ENCODE data around the gene DSG4.
"Not testable (repeated sequence)": the region's sequence is repeated elsewhere in the genome, so short reads cannot be mapped to it uniquely, and the experiment has no call there.

DSG4 gene, protein sequence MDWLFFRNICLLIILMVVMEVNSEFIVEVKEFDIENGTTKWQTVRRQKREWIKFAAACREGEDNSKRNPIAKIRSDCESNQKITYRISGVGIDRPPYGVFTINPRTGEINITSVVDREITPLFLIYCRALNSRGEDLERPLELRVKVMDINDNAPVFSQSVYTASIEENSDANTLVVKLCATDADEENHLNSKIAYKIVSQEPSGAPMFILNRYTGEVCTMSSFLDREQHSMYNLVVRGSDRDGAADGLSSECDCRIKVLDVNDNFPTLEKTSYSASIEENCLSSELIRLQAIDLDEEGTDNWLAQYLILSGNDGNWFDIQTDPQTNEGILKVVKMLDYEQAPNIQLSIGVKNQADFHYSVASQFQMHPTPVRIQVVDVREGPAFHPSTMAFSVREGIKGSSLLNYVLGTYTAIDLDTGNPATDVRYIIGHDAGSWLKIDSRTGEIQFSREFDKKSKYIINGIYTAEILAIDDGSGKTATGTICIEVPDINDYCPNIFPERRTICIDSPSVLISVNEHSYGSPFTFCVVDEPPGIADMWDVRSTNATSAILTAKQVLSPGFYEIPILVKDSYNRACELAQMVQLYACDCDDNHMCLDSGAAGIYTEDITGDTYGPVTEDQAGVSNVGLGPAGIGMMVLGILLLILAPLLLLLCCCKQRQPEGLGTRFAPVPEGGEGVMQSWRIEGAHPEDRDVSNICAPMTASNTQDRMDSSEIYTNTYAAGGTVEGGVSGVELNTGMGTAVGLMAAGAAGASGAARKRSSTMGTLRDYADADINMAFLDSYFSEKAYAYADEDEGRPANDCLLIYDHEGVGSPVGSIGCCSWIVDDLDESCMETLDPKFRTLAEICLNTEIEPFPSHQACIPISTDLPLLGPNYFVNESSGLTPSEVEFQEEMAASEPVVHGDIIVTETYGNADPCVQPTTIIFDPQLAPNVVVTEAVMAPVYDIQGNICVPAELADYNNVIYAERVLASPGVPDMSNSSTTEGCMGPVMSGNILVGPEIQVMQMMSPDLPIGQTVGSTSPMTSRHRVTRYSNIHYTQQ

DNA sequence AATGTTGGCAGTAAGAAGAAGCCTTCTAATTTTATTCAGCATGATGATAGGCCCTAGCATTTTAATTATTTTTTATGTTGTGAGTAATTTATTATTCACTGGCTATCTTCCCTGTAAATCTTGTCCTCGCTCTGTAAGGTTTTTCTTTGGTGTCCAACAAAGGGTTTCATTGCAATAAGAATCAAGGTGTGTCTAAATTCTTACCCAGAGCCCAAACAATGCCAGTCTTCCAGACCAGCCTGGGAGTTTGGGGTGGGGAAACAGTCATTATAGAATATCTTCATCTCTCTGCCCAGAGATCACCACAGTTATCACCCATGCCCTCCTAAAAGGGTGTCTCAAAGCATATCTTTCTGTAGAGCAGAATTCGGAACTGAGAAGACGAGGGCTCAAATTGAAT, at the start of gene DSG4:
Gene DSG4 (plus strand): TSS at position 301 of the 400 bp plus-strand sequence. CDS start 135 bp downstream, outside the sequence.
- DNase-seq (ENCODE audit: low spot score), result no peak

DNA sequence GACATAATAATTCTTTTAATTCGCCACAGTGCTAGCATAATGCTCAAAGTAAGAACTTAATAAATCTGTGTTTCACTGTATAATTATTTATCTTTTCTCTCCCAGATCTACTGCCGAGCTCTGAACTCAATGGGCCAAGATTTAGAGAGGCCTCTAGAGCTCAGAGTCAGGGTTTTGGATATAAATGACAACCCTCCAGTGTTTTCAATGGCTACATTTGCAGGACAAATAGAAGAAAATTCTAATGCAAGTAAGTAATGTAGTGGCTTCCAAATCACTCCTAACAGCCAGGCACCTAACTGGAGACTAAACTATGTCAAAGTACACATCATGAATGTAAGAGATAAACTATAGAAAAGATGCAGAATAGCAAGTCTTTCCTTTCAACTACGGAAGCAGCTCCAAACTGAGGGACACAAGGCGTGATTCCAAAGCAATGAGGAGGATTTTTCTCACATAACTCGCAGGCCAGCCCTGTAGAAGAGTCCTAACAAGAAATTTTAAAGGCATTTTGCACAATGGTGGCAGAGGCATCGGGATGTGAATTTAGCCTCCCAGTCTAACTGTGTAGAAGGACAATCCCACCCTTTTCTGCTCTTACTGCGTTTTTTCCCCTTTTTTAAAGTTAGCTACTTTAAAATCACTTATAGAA, 46.7 kb upstream of the DSG4 start:
- no peak for DNase-seq (ENCODE audit: low spot score)

DNA sequence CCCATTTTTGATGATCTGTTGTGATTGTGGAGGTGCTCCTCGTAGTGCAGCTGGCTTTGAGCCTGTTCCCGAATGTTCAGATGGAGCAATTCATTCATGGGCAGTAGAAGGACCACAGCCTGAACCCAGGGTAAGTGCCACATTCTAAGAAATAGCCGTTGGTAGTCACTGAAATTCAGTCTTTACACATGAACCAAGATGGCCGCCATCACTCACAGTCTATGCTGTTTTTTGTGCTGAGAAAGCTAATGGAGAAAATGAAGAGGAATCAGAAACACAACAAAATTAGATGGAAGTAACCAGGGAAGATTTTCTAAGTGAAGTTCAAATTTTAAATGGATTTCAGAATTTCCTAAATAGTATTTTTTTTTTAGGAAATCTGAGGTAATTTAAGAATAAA, 33.1 kb upstream of the DSG4 start:
- DNase-seq (ENCODE audit: low spot score), result no peak

DNA sequence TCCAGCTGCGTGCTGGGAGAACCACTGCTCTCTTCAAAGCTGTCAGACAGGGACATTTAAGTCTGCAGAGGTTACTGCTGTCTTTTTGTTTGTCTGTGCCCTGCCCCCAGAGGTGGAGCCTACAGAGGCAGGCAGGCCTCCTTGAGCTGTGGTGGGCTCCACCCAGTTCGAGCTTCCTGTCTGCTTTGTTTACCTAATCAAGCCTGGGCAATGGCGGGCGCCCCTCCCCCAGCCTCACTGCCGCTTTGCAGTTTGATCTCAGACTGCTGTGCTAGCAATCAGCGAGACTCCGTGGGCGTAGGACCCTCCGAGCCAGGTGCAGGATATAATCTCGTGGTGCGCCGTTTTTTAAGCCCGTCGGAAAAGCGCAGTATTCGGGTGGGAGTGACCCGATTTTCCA, 23.2 kb upstream of the DSG4 start:
- DNase-seq (ENCODE audit: low spot score), result not testable (repeated sequence)

DNA sequence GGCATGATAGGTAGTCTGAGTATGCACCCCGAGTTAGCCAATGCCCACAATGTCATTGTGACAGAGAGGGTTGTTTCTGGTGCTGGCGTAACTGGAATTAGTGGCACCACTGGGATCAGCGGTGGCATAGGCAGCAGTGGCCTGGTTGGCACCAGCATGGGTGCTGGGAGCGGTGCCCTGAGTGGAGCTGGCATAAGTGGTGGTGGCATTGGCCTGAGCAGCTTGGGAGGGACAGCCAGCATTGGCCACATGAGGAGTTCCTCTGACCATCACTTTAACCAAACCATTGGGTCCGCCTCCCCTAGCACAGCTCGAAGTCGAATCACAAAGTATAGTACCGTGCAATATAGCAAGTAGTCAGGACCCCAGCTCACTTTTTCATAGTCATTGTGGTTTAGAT, 21.6 kb upstream of the DSG4 start:
- no peak for DNase-seq (ENCODE audit: low spot score)

DNA sequence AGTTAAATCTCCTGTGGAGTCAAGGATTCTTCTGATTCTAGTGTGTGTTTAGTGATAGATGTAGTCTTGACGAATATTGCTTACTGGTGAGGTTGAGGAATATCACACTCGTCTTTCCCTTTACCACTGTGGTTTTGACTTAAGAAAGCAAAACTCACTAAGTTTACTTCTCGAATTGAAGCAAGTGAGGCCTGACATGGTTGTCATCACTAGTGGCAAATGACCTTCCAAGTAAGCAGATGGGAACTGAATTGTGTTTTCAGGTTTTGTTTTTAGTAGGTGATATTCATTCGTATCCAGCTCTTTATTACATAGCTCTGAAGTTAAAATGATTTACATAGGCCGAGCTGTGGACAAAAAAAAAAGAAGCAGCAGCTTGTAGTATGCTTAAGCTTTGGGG, 20.6 kb upstream of the DSG4 start:
- no peak for DNase-seq (ENCODE audit: low spot score)

DNA sequence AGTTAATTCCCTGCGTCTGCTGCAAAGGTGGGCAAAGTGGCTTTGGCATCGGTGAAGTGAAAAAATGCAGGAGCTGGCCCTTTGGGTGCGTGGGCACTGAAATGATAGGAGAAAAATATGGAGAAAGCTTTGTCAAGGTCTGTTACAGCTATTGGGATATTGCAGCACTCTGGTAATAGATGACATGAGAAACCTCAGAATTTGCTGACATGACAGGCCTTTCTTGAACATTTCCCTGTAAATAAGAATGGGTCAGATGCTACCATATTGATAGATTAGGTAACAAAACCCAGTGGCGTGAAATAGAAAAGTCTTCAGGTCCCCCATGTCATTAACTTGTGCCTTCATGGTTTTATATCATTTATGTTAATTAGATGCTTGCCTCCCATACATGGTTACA, 12.4 kb upstream of the DSG4 start:
- no peak for DNase-seq (ENCODE audit: low spot score)

DNA sequence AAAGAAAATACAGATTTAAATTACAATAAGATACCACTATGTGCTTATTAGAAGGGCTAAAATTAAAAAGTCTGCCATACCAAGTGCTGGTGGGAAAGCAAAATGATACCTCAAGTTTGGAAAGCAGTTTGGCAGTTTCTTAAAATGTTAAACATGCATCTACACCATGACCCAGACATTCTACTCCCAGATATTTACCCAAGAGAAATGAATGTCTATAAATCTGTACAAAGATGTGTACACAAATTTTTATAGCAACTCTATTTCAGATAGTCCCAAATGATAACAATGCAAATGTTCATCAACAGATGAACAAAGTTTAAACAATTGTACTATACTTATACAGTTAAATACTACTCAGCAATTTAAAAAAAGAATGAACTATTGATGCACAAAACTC, 7.1 kb upstream of the DSG4 start:
- no peak for DNase-seq (ENCODE audit: low spot score)

DNA sequence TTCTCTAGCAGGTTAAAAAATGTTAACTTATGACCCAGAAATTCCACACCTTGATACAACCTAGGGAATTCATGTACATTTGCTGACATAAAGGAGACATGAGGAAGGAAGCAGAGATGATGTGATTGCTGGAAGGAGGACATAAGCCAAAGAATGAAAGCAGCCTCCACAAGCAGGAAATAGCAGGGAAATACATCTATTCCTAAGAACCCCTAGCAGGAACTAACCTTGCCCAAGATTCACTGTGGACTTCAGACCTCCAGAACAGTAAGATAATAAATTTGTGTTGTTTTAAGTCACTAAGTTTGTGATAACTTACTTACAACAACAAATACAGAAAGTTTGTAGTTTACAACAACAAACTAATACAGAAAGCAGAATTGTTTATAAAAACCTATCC, 4.6 kb upstream of the DSG4 start:
- no peak for DNase-seq (ENCODE audit: low spot score)

DNA sequence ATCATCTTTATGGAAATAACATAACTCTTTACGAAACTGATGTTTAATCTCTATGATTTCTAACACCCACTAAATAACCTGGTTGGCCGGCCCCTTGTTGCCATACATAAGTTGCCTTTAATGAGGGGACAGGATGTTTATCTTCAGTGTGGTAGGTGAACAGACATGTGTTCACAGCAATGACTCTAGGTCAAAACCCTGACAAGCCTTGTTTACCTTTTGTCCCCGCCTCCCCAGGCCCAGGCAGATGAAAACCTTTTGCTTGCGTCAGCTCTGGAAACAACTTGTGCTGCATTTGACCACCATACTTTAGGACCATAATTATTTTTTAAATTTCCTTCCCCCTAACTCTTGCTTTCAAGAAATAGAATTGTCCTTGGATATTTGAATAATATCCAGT, 2.9 kb upstream of the DSG4 start:
- no peak for DNase-seq (ENCODE audit: low spot score)

DNA sequence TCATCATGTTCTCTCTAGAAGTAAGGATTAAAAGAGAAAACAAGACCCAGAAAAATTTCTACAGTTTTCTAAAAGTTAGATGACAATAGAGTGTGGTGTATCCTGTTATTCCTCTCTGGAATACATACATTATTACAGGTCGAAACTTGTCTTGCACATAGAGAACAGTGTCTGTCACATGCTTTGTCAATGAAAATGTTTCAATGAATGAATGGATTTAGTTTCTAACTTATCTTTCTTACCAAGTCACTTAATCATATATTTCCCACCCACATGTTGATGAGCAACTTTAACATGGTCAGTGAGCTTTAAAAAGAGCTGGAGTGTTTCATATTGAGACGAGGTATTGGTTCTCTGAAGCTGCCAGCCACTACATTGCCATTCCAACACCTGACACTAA, 4.3 kb downstream of the DSG4 start:
- DNase-seq (ENCODE audit: low spot score), result no peak

DNA sequence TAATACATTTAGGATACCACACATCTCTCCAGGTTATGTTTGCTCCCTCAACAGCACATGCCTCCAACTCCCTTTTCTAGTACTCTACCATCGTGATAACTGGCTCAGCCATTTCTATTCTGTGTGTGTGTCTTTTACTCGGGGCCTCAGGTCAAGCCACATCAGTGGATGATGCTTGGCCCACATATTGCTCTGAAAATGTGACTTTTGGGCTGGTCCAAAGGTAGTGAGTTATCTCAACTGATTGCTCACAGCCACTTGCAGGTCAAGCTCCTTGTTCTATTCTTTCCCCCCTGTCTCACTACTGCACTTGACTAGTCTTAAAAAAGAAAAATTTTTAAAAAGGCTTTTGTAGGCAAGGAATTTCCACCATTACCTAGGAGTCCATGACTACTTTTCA, 5.5 kb downstream of the DSG4 start:
- no peak for DNase-seq (ENCODE audit: low spot score)

DNA sequence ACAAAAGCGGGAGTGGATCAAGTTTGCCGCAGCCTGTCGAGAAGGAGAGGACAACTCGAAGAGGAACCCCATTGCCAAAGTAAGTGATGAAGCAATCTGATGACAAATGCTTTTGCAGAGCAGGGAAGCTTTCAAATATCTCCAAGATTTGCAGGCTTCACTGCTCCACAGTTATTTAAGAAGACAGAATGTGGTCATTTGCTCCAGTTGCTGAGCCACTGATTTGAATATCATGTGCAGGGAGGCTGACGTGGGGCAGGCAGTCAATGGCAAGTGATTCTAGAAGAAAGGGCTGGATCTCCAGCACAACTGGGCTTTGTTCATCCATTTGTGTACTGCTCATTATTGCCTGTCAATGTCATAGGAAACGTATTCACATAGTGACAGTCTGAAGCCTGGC, 10.2 kb downstream of the DSG4 start:
- DNase-seq (ENCODE audit: low spot score), result no peak

DNA sequence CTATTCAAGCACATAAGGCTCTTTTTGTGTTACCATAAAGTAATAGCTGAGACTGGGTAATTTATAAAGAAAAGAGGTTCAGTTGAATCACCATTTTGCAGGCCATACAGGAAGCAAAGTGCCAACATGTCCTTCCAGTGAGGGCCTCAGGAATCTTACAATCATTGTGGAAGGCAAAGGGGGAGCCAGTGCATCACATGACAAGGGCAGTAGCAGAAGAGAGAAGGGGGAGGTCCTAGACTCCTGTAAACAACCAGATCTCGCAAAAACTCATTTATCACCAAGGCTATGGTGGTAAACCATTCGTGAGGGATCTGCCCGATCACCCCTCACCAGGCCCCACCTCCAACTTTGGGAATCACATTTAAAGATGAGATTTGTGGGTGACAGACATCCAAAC, 16.7 kb downstream of the DSG4 start:
- no peak for DNase-seq (ENCODE audit: low spot score)

DNA sequence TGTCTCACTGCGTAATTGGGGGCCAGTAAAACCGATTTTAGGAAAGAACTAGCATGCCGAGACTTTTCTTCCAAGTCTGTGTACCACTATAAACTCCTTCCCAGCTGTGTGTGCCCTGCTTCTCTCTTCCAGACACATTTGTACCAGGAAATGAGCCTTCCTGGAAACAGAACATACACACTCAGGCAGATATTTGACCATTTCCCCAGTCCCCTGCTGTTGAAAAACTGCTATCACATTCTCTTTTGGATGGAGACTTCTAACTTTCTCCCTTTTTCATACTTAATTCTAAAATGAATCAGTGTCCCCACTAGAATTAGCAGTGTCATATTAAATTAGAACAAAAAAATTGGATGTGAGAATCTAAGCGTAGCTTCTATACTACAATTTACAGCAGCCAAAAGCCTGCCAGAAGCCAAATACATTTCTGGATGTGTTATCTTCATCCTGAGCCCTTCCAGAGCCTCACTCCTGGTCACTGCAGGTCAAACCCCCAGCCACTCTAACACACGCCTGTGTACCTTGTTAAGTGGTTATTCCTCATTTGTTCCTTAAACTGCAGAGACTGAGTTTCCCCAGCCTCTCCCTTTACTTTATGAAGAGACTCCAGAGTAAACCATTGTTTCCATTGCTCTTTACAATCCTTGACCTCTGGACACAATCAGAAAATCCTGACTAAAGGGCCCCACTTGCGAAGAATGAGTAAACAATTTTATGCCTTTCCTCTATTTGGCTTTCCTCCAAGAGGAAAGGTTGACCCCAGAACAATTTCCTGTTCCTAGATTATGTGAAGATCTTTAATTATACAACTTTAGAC, 20.4 kb downstream of the DSG4 start:
- no peak for DNase-seq (ENCODE audit: low spot score)

DNA sequence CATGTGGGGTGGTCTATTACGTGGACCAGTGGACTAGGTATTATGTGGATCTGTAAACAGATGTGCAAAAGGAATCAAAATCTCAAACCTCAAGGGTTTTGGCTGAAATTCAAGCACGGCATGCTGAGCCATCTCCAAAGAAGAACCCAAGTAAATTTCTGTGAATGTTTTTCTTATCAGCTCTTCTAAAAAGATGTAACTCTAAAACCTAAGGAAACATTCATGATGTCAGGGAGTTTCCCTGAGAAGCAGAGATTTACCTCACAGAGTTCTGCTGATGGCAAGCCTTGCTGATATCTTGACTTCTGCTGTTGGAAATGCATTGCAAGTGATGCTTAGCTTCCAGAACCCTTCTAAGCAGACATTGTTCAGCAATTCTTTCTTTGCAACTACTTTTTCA, 21.6 kb downstream of the DSG4 start:
- DNase-seq (ENCODE audit: low spot score), result no peak

DNA sequence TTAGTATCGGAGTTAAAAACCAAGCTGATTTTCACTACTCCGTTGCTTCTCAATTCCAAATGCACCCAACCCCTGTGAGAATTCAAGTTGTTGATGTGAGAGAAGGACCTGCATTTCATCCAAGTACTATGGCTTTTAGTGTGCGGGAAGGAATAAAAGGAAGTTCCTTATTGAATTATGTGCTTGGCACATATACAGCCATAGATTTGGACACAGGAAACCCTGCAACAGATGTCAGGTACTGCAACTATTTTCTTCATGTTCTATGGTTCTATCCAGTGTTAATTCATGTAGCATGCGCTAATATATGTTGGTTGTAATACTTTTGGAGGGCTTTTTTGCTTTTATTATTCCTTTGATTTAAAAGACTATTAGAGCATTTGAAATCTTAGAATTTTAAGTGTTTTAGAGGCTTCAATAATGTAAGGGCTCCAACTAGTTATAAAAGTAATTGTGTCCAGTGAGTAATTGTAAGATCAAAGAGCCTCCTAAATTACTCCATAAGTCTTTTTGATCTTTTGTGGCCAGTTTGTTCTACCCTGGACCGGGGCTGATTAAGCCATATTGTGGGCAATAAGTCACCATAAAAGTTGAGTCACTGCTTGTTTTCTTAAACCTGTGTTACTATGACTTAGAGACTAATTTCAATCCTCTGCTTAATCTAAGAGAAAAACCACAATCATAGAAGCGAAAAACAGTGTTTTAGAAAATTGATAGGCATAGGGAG, 22.9 kb downstream of the DSG4 start:
- DNase-seq (ENCODE audit: low spot score), result no peak

DNA sequence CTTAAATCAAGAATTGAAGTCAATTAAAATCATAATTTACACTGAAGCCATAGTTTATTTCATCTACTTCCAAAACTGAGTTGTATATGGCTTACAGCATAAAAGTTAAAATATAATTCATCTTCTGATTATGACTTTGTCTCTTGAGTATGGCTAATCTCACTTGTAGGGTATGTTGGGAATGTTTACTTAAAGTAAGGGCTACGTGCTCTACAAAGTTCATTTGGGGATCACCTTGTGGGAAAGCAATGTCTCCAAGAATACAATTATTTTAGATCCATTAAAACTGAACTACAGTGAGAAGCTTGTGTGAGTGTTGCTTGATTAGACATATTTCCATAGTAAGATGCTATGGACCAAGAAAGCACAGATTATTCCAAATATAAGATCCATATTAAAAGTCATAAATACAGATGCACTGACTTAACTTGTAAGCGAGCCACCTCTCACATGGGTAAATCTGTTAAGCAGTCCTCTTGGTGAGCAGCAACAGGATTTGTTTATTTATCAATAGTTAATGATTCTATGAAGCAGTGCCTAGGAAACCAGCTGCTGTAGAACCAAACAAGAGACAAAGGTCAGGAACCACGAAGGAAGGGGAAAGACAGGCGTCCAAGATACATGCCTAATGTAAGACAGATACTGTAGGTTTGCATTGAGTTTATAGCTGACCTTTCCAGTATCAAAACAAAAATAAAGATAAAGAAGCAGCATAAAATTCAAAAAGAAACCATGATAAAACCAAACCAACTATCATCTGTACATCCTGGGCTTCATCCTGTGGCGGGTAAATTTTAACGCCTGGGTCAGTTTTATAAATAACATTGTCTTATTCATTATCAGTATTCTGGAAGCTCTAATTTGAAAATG, 24.8 kb downstream of the DSG4 start:
- no peak for DNase-seq (ENCODE audit: low spot score)

DNA sequence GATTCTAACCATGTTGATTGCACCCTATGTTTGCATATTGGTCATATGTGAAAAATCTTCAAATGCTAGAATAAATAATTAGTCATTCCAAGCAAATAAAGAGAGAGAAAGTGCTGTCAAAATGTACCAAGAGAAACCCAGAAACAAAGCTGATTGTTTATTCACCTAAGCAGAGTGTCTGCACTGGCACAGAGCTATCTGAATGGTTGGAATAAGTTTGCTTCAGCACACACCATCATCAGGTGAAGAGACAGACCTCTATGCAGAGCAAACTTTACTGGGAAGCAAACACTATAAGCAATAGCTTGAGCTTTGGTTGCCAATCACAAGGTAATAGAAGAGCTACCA, 25.4 kb downstream of the DSG4 start:
- DNase-seq (ENCODE audit: low spot score), result no peak

DNA sequence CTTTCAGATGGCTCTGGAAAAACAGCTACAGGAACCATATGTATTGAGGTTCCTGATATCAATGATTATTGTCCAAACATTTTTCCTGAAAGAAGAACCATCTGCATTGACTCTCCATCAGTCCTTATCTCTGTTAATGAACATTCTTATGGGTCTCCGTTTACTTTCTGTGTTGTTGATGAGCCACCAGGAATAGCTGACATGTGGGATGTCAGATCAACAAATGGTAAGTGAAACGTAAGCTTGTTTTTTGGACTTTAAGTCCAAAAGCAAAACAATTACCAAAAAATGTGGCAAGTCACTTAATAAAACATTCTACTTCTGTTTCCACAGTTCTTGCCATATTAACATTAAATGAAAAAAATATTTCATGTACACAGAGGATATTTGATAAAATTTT, 26.8 kb downstream of the DSG4 start:
- no peak for DNase-seq (ENCODE audit: low spot score)
